Lung (tissue), 12 donors: ENCODE data around the gene CASP1. TPM values are rescaled to one million over a fixed set of nuclear protein-coding genes. Genes with fewer than 3 reads are reported as not detected.

Experiments
- ATAC-seq: fragments of 200-7000 bp; cut with Tn5 transposase; one replicate; pipeline ENCODE4 v1.9.1; 2020; ENCODE audit warnings: moderate number of reproducible peaks; ENCODE audit not compliant: insufficient read depth, low FRiP score
- DNase-seq, 3 donors: peaks; one replicate each; pipeline ENCODE4 v3.0.0-alpha.2; 2013 to 2017
- H3K27ac ChIP-seq, 2 donors: one replicate each; pipeline ENCODE4 v1.5.1; 2013; ENCODE audit warnings: mild to moderate bottlenecking in 2 of 2, moderate library complexity in 2 of 2, control low read depth in 1 of 2, inconsistent platforms in 1 of 2, low read depth in 1 of 2, low read length in 1 of 2
- H3K27me3 ChIP-seq, 3 donors: one replicate each; pipeline ENCODE4 v1.5.1; 2013; ENCODE audit warnings: low read length in 2 of 3; ENCODE audit not compliant: control insufficient read depth in 3 of 3, insufficient read depth in 3 of 3
- H3K36me3 ChIP-seq, 4 donors: one replicate each; pipeline ENCODE4 v1.5.1; 2013; ENCODE audit warnings: low read length in 4 of 4, mild to moderate bottlenecking in 1 of 4, moderate library complexity in 1 of 4; ENCODE audit not compliant: control insufficient read depth in 4 of 4, insufficient read depth in 4 of 4
- H3K4me1 ChIP-seq, 5 donors: one replicate each; pipeline ENCODE4 v1.5.1; 2013; ENCODE audit warnings: low read length in 5 of 5, mild to moderate bottlenecking in 2 of 5, moderate library complexity in 1 of 5; ENCODE audit not compliant: control insufficient read depth in 5 of 5, insufficient read depth in 5 of 5
- H3K4me3 ChIP-seq: one replicate; pipeline ENCODE4 v1.5.1; 2013; ENCODE audit warnings: mild to moderate bottlenecking, control low read depth, moderate library complexity
- H3K9ac ChIP-seq, 2 donors: one replicate each; pipeline ENCODE4 v1.5.1; 2013; ENCODE audit warnings: low read length in 2 of 2, control low read depth in 1 of 2; ENCODE audit not compliant: insufficient read depth in 1 of 2
- H3K9me3 ChIP-seq, 4 donors: one replicate each; pipeline ENCODE4 v1.5.1; 2013; ENCODE audit warnings: low read length in 3 of 4, mild to moderate bottlenecking in 1 of 4, moderate library complexity in 1 of 4; ENCODE audit not compliant: control insufficient read depth in 4 of 4, insufficient read depth in 3 of 4
- WGBS, 2 donors: extraction: QIAGEN DNeasy Blood & Tissue Kit; methylation state at CpG; one replicate each; pipeline ENCODE4 v1.1.7; 2013; 5-methylcytosine and 5-hydroxymethylcytosine counted together
- polyA plus RNA-seq, 2 donors: library from polyadenylated mRNA; stranded (reverse); fragments of 200-250 nt; gene quantifications; one replicate each; pipeline ENCODE4 v1.2.1, GENCODE V29; 2013
- total RNA-seq, 2 donors: library from RNA; depleted of rRNA in 1 of 2; stranded (reverse); fragments of >200 nt in 1 of 2; gene quantifications; one replicate each; pipeline ENCODE4 v1.2.1, GENCODE V29; 2014 to 2021
- TF ChIP-seq, protein P1 (sequence below): IDR thresholded peaks from 2 replicates; pipeline ENCODE4 v1.5.1; 2012; ENCODE audit warnings: mild to moderate bottlenecking; ENCODE audit errors: control extremely low read depth, extremely low read depth
- donor health status: control.
- donor health status: control.
- donor health status: Bipolar disorder and iron deficiency.
- donor health status: healthy.
- donor health status: DM: yes; HTN: yes; CAD: no.

CASP1 gene
- total and polyA plus RNA-seq, 4 donors: 30.2 to 115 (median 44.6) TPM

DNA sequence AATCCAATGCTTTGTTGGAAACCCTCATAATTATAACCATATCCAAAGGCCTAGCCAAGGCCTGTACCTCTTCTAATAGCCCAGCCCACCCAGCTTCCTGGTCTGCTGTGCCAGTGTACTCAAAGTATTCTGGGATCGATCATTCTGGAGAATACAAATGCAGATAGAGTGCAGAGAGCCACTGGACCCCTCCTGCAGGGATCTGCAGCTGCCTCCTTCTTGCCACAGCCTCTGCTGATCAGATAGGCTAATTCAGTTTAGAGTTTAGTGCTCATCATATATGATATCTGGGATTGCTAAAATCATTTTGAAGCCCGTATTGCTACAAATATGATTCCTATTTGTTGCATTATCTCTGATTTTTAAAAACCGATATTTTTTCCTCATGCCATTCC lies 29.5 kb downstream of the CASP1 start:
- ATAC-seq (no peak), DNase-seq (no peak)
- no peak overlapping the region for H3K27ac ChIP-seq
- TF ChIP-seq, protein P1, sequence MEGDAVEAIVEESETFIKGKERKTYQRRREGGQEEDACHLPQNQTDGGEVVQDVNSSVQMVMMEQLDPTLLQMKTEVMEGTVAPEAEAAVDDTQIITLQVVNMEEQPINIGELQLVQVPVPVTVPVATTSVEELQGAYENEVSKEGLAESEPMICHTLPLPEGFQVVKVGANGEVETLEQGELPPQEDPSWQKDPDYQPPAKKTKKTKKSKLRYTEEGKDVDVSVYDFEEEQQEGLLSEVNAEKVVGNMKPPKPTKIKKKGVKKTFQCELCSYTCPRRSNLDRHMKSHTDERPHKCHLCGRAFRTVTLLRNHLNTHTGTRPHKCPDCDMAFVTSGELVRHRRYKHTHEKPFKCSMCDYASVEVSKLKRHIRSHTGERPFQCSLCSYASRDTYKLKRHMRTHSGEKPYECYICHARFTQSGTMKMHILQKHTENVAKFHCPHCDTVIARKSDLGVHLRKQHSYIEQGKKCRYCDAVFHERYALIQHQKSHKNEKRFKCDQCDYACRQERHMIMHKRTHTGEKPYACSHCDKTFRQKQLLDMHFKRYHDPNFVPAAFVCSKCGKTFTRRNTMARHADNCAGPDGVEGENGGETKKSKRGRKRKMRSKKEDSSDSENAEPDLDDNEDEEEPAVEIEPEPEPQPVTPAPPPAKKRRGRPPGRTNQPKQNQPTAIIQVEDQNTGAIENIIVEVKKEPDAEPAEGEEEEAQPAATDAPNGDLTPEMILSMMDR: no peak
- no peaks in the 10 kb centered on the region for H3K9me3 ChIP-seq
- no peaks in the 10 kb centered on the region for H3K36me3 ChIP-seq
- peaks cover 0 to 2% (median 0%) of the 10 kb centered on the region in 5 donors for H3K4me1 ChIP-seq
- WGBS, 2 donors: 86 to 88% methylated on average over 3 of the region's 3 CpGs
- H3K27me3 ChIP-seq: no peaks in the 10 kb centered on the region
- no peak overlapping the region for H3K4me3 ChIP-seq
- H3K9ac ChIP-seq: no peak overlapping the region

DNA sequence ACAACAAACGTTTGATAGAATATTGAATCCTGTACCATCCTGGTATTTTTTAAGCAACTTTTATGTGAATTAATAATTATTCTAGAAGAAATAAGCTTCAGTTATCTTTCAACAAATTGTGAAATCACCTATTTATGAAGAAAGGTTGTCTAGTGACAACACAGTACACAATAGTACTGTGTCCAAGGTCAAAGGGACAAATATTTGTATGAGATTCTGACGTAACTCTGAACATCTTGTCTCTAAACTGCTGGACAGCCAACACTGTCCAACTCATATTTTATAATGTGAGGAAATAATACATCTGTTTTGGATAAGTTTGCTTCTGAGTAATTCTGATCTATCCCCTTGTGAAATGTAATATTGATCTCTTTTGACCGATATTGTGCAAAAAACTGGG lies 30.9 kb downstream of the CASP1 start:
- 59 to 86% methylated on average over 3 of the region's 3 CpGs for WGBS, 2 donors
- Histone ChIP-seq H3K9ac (no peak overlapping the region), H3K27me3 (no peaks in the 10 kb centered on the region), H3K4me1 (peaks cover 0 to 2% (median 0%) of the 10 kb centered on the region in 5 donors), H3K27ac (no peak overlapping the region), H3K36me3 (no peaks in the 10 kb centered on the region), H3K9me3 (no peaks in the 10 kb centered on the region), H3K4me3 (no peak overlapping the region)
- DNase-seq (no peak), ATAC-seq (no peak)
- TF ChIP-seq, protein P1: no peak

DNA sequence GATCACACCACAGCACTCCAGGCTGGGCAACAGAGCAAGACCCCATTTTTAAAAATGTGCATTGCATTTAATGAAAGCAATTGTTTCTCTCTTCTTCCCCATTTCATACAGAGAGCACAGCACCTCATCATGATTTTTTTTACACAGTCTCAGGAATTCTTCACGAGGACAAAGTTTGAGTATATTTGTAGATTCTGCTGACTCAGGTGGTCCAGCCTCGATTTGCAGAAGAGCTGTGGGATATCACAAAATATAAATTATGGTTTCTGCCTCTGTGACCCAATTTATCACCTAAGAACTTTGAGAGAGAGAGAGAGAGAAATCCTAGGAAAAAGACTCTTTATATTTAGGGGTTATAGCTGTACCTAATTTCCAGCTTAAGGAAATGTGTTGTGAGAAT lies 31.8 kb downstream of the CASP1 start:
- no peaks in the 10 kb centered on the region for H3K27me3 ChIP-seq
- no peaks in the 10 kb centered on the region for H3K36me3 ChIP-seq
- peaks cover 0 to 2% (median 0%) of the 10 kb centered on the region in 5 donors for H3K4me1 ChIP-seq
- H3K9me3 ChIP-seq: no peaks in the 10 kb centered on the region
- H3K27ac ChIP-seq: no peak overlapping the region
- H3K4me3 ChIP-seq: no peak overlapping the region
- DNase-seq: no peak
- TF ChIP-seq, protein P1: no peak
- no peak overlapping the region for H3K9ac ChIP-seq
- WGBS, 2 donors: 79 to 85% methylated on average over 2 of the region's 2 CpGs
- ATAC-seq: no peak

DNA sequence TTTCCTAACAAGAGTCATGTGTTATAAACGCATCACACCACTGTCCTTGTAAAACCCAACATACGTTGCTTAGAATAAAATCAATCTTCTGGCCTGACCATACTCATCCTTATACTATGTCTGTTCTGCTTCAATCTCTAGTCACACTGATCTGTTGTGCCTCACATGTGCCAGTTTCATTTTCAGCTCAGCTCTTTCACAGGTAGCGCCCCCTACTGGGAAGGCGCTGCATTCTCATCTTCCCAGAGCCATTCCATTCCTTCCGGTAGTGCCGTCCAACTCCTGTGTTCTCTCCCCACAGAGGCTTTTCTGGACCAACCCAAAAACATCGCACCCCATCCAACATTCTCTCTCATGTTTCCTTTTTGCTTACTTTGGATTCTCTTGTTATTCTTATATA lies 34.1 kb downstream of the CASP1 start:
- peak; percentile 19 for ATAC-seq
- no peaks in the 10 kb centered on the region for H3K36me3 ChIP-seq
- WGBS, 2 donors: 86 to 92% methylated on average over 7 of the region's 7 CpGs
- no peak overlapping the region for H3K27ac ChIP-seq
- H3K4me1 ChIP-seq: peaks cover 0 to 2% (median 0%) of the 10 kb centered on the region in 5 donors
- no peaks in the 10 kb centered on the region for H3K27me3 ChIP-seq
- H3K9me3 ChIP-seq: no peaks in the 10 kb centered on the region
- no peak for DNase-seq
- H3K9ac ChIP-seq: no peak overlapping the region
- TF ChIP-seq, protein P1: peak; percentile 63
- no peak overlapping the region for H3K4me3 ChIP-seq
